HepG2 (cell line): ENCODE data around the gene ZNF511. TPM values are rescaled to one million over a fixed set of nuclear protein-coding genes. Genes with fewer than 3 reads are reported as not detected.

ENCODE experiments used
- AGO2 ChIP-seq: fragments of 200-400 bp; formaldehyde crosslinking; optimal IDR thresholded peaks from 2 replicates; pipeline ENCODE3; 2017; ENCODE audit warnings: mild to moderate bottlenecking, low read depth, low read length, moderate library complexity
- FOXK2 ChIP-seq: fragments of 450-650 bp; IDR thresholded peaks from 2 replicates; pipeline ENCODE4 v1.6.1; 2016
- HNRNPLL ChIP-seq: fragments of 200-400 bp; formaldehyde crosslinking; IDR thresholded peaks from 2 replicates; pipeline ENCODE4 v1.6.1; 2017; ENCODE audit warnings: mild to moderate bottlenecking, low read depth, low read length; ENCODE audit not compliant: poor library complexity, severe bottlenecking
- KMT2A ChIP-seq: sonication (generic); formaldehyde crosslinking; IDR thresholded peaks from 2 replicates; pipeline ENCODE4 v1.4.0; 2020; ENCODE audit warnings: missing genetic modification reagents
- MIXL1 ChIP-seq: IDR thresholded peaks from 2 replicates; pipeline ENCODE4 v1.6.1; 2016
- SP140L ChIP-seq: sonication (generic); formaldehyde crosslinking; IDR thresholded peaks from 2 replicates; pipeline ENCODE4 v1.4.0; 2020; ENCODE audit warnings: missing genetic modification reagents, borderline replicate concordance
- SRSF4 ChIP-seq: fragments of 200-400 bp; formaldehyde crosslinking; IDR thresholded peaks from one replicate; pipeline ENCODE4 v1.6.1; 2018; ENCODE audit warnings: mild to moderate bottlenecking, low read depth, low read length, moderate library complexity; ENCODE audit not compliant: poor library complexity, severe bottlenecking
- TBL1XR1 ChIP-seq: fragments of 150-350 bp; IDR thresholded peaks from 2 replicates; pipeline ENCODE4 v1.6.1; 2014; ENCODE audit warnings: borderline replicate concordance, low read length; ENCODE audit not compliant: partially characterized antibody
- ZFP37 ChIP-seq: sonication (generic); formaldehyde crosslinking; IDR thresholded peaks from 2 replicates; pipeline ENCODE4 v1.4.0; 2020; ENCODE audit warnings: missing genetic modification reagents, borderline replicate concordance
- ZNF101 ChIP-seq: sonication (generic); formaldehyde crosslinking; IDR thresholded peaks from 2 replicates; pipeline ENCODE4 v1.4.0; 2020; ENCODE audit warnings: mild to moderate bottlenecking, low read depth, missing genetic modification reagents, borderline replicate concordance
- ZNF138 ChIP-seq: sonication (generic); formaldehyde crosslinking; IDR thresholded peaks from 2 replicates; pipeline ENCODE4 v1.5.0; 2020; ENCODE audit warnings: mild to moderate bottlenecking, low read depth, missing genetic modification reagents
- ZNF180 ChIP-seq: sonication (generic); formaldehyde crosslinking; IDR thresholded peaks from 2 replicates; pipeline ENCODE4 v1.4.0; 2020; ENCODE audit warnings: low read depth, missing genetic modification reagents, borderline replicate concordance
- ZNF251 ChIP-seq: sonication (generic); formaldehyde crosslinking; IDR thresholded peaks from 2 replicates; pipeline ENCODE4 v1.9.0; 2021; ENCODE audit warnings: mild to moderate bottlenecking, missing genetic modification reagents
- ZNF577 ChIP-seq: sonication (generic); formaldehyde crosslinking; IDR thresholded peaks from 2 replicates; pipeline ENCODE4 v1.4.0; 2020; ENCODE audit warnings: mild to moderate bottlenecking, low read depth, missing genetic modification reagents, borderline replicate concordance
- ZSCAN12 ChIP-seq: sonication (generic); formaldehyde crosslinking; IDR thresholded peaks from 2 replicates; pipeline ENCODE4 v1.9.0; 2021; ENCODE audit warnings: mild to moderate bottlenecking, missing genetic modification reagents
- polyA plus RNA-seq, 8 experiments: library from polyadenylated mRNA; depleted of rRNA in 3 of 8; stranded (reverse) in 7 of 8; unstranded in 1 of 8; fragments of >200 nt; fragmentation: Illumina TruSeq in 4 of 8; extraction: Trizol in 4 of 8; gene quantifications; 2 replicates each; pipeline versions ENCODE4 v1.2.1 to v1.2.3, GENCODE V29; 2011 to 2016; ENCODE audit warnings: low read depth in 4 of 8, missing spikeins in 1 of 8, mixed read lengths in 1 of 8; ENCODE audit not compliant: insufficient read depth in 1 of 8
- total RNA-seq, 5 experiments: library from RNA; depleted of rRNA; stranded (reverse); fragments of >200 nt; fragmentation: Illumina TruSeq; extraction: Trizol; gene quantifications; 2 replicates each; pipeline ENCODE4 v1.2.3, GENCODE V29; 2016; ENCODE audit warnings: low read depth in 1 of 5
- TF ChIP-seq, protein P1 (sequence below): sonication (generic); formaldehyde crosslinking; IDR thresholded peaks from 2 replicates; pipeline ENCODE4 v1.5.0; 2020; ENCODE audit warnings: mild to moderate bottlenecking, missing genetic modification reagents, borderline replicate concordance
- TF ChIP-seq, protein P2 (sequence below): IDR thresholded peaks from 2 replicates; pipeline ENCODE4 v1.6.1; 2016
- TF ChIP-seq, protein P3 (sequence below): sonication (generic); formaldehyde crosslinking; IDR thresholded peaks from 2 replicates; pipeline ENCODE4 v1.8.0; 2022; ENCODE audit warnings: mild to moderate bottlenecking, missing genetic modification reagents; ENCODE audit not compliant: insufficient replicate concordance

ZNF511 gene
- total and polyA plus RNA-seq, 2 of the 13 experiments (the other 11 are each of a cell fraction or from before 2014, with no cell fraction given), result 35.6 to 66.4 TPM

- TF ChIP-seq, protein P1, sequence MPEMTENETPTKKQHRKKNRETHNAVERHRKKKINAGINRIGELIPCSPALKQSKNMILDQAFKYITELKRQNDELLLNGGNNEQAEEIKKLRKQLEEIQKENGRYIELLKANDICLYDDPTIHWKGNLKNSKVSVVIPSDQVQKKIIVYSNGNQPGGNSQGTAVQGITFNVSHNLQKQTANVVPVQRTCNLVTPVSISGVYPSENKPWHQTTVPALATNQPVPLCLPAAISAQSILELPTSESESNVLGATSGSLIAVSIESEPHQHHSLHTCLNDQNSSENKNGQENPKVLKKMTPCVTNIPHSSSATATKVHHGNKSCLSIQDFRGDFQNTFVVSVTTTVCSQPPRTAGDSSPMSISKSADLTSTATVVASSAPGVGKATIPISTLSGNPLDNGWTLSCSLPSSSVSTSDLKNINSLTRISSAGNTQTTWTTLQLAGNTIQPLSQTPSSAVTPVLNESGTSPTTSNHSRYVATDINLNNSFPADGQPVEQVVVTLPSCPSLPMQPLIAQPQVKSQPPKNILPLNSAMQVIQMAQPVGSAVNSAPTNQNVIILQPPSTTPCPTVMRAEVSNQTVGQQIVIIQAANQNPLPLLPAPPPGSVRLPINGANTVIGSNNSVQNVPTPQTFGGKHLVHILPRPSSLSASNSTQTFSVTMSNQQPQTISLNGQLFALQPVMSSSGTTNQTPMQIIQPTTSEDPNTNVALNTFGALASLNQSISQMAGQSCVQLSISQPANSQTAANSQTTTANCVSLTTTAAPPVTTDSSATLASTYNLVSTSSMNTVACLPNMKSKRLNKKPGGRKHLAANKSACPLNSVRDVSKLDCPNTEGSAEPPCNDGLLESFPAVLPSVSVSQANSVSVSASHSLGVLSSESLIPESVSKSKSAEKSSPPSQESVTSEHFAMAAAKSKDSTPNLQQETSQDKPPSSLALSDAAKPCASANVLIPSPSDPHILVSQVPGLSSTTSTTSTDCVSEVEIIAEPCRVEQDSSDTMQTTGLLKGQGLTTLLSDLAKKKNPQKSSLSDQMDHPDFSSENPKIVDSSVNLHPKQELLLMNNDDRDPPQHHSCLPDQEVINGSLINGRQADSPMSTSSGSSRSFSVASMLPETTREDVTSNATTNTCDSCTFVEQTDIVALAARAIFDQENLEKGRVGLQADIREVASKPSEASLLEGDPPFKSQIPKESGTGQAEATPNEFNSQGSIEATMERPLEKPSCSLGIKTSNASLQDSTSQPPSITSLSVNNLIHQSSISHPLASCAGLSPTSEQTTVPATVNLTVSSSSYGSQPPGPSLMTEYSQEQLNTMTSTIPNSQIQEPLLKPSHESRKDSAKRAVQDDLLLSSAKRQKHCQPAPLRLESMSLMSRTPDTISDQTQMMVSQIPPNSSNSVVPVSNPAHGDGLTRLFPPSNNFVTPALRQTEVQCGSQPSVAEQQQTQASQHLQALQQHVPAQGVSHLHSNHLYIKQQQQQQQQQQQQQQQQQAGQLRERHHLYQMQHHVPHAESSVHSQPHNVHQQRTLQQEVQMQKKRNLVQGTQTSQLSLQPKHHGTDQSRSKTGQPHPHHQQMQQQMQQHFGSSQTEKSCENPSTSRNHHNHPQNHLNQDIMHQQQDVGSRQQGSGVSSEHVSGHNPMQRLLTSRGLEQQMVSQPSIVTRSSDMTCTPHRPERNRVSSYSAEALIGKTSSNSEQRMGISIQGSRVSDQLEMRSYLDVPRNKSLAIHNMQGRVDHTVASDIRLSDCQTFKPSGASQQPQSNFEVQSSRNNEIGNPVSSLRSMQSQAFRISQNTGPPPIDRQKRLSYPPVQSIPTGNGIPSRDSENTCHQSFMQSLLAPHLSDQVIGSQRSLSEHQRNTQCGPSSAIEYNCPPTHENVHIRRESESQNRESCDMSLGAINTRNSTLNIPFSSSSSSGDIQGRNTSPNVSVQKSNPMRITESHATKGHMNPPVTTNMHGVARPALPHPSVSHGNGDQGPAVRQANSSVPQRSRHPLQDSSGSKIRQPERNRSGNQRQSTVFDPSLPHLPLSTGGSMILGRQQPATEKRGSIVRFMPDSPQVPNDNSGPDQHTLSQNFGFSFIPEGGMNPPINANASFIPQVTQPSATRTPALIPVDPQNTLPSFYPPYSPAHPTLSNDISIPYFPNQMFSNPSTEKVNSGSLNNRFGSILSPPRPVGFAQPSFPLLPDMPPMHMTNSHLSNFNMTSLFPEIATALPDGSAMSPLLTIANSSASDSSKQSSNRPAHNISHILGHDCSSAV, result no peak
- TF ChIP-seq, protein P2, sequence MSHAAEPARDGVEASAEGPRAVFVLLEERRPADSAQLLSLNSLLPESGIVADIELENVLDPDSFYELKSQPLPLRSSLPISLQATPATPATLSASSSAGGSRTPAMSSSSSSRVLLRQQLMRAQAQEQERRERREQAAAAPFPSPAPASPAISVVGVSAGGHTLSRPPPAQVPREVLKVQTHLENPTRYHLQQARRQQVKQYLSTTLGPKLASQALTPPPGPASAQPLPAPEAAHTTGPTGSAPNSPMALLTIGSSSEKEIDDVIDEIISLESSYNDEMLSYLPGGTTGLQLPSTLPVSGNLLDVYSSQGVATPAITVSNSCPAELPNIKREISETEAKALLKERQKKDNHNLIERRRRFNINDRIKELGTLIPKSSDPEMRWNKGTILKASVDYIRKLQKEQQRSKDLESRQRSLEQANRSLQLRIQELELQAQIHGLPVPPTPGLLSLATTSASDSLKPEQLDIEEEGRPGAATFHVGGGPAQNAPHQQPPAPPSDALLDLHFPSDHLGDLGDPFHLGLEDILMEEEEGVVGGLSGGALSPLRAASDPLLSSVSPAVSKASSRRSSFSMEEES, result no peak
- TF ChIP-seq ZSCAN12 (CRISPR knock-in tag) (no peak), KMT2A (CRISPR knock-in tag) (no peak), FOXK2 (no peak), MIXL1 (CRISPR knock-in tag) (no peak), SP140L (no peak), ZNF101 (CRISPR knock-in tag) (no peak), ZNF251 (CRISPR knock-in tag) (no peak), ZNF138 (CRISPR knock-in tag) (no peak), ZFP37 (no peak), AGO2 (peak; percentile 82), SRSF4 (no peak), ZNF180 (CRISPR knock-in tag) (no peak), HNRNPLL (no peak), ZNF577 (CRISPR knock-in tag) (no peak), TBL1XR1 (no peak)
- TF ChIP-seq, protein P3, sequence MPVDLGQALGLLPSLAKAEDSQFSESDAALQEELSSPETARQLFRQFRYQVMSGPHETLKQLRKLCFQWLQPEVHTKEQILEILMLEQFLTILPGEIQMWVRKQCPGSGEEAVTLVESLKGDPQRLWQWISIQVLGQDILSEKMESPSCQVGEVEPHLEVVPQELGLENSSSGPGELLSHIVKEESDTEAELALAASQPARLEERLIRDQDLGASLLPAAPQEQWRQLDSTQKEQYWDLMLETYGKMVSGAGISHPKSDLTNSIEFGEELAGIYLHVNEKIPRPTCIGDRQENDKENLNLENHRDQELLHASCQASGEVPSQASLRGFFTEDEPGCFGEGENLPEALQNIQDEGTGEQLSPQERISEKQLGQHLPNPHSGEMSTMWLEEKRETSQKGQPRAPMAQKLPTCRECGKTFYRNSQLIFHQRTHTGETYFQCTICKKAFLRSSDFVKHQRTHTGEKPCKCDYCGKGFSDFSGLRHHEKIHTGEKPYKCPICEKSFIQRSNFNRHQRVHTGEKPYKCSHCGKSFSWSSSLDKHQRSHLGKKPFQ, result no peak
Observed at GRCh38 chr10:133347710-133348517, 39.2 kb downstream of the ZNF511 start (continued).
